Measurements from ENCODE around the gene PCNX1.

The PCNX1 gene

GRCh38 chr14:71163050-71163841, 256.0 kb downstream of the PCNX1 start:
- no peak for DNase-seq (ENCODE audit: low spot score)

GRCh38 chr14:71163842-71164629, 256.8 kb downstream of the PCNX1 start:
- DNase-seq (ENCODE audit: low spot score): no peak
